K562 (cell line): ENCODE measurements around the gene NTRK2. TPM values are rescaled to one million over a fixed set of nuclear protein-coding genes. Genes with fewer than 3 reads are reported as not detected.

Source experiments
- ATAC-seq: fragments of 200-7000 bp; cut with Tn5 transposase; 3 replicates; pipeline ENCODE4 v1.9.1; 2020; ENCODE audit warnings: moderate library complexity
- BruUV-seq: library from RNA; stranded (reverse); fragments of 400-500 nt; replicated peaks from 2 replicates; lab custom pipeline; 2021; lab: Mats Ljungman, UMichigan
- CTCF ChIA-PET: fragments of 300-600 bp; formaldehyde crosslinking; extraction: SDS; loops from one replicate; lab custom pipeline; 2021; ENCODE audit warnings: low intra/inter-chr PET ratio; lab: Yijun Ruan, JAX
- POLR2A ChIA-PET: fragments of 300-600, 350-650 bp; sonication (Branson Sonifier 250); formaldehyde crosslinking; extraction: SDS; loops from one replicate; lab custom pipeline; 2021; ENCODE audit warnings: antibody characterized with exemption, inconsistent platforms; lab: Yijun Ruan, JAX
- DNase-seq, 4 experiments: peaks; one replicate each; pipeline versions ENCODE4 v3.0.0 to v3.0.0-alpha.2; 2011 to 2018; ENCODE audit warnings: low spot score in 3 of 4, mixed read lengths in 3 of 4; ENCODE audit errors: extremely low read depth in 1 of 4
- FAIRE-seq: peaks from 2 replicates; lab custom pipeline; 2011; peaks lifted over from hg19 to GRCh38; lab: Jason Lieb, UNC
- H2AFZ ChIP-seq: 2 replicates; pipeline ENCODE4 v1.6.0; 2011; ENCODE audit warnings: low read depth, low read length, control low read depth, inconsistent platforms
- H3K27ac ChIP-seq: fragments of 200-600 bp; 3 replicates; pipeline ENCODE4 v1.8.0; 2011; ENCODE audit warnings: low read depth, mild to moderate bottlenecking, control low read depth, inconsistent platforms, low read length, moderate library complexity, mixed read lengths; ENCODE audit errors: extremely low read depth
- H3K27me3 ChIP-seq, 2 experiments: fragments of 300-600 bp in 1 of 2; 2 replicates in 1 of 2; 3 replicates in 1 of 2; pipeline versions ENCODE4 v1.6.0 to v1.8.0; 2011; ENCODE audit warnings: inconsistent platforms in 2 of 2, low read length in 2 of 2, mild to moderate bottlenecking in 1 of 2, mixed read lengths in 1 of 2, moderate library complexity in 1 of 2; ENCODE audit not compliant: control insufficient read depth in 2 of 2, insufficient read depth in 2 of 2
- H3K36me3 ChIP-seq: fragments of 300-600 bp; 3 replicates; pipeline ENCODE4 v1.8.0; 2011; ENCODE audit warnings: mild to moderate bottlenecking, low read length, inconsistent platforms; ENCODE audit not compliant: control insufficient read depth, insufficient read depth
- H3K4me1 ChIP-seq, 2 experiments: fragments of 200-600 bp in 1 of 2; replicated peaks in 1 of 2; 2 replicates in 1 of 2; 3 replicates in 1 of 2; pipeline versions ENCODE4 v1.5.1 to v1.8.0; 2011; ENCODE audit warnings: inconsistent platforms in 2 of 2, low read length in 2 of 2, mild to moderate bottlenecking in 1 of 2, mixed read lengths in 1 of 2, moderate library complexity in 1 of 2; ENCODE audit not compliant: control insufficient read depth in 2 of 2, insufficient read depth in 2 of 2
- H3K4me2 ChIP-seq: 2 replicates; pipeline ENCODE4 v1.6.1; 2011; ENCODE audit warnings: low read length, control low read depth, inconsistent platforms, mixed read lengths; ENCODE audit not compliant: insufficient read depth
- H3K4me3 ChIP-seq: fragments of 200-600 bp; sonication (generic), shearing (Covaris generic); 2 replicates; pipeline ENCODE4 v1.5.1; 2016; ENCODE audit warnings: control low read depth, inconsistent platforms
- H3K79me2 ChIP-seq: fragments of 200-600 bp; 3 replicates; pipeline ENCODE4 v1.8.0; 2011; ENCODE audit warnings: low read length, inconsistent platforms; ENCODE audit not compliant: control insufficient read depth, insufficient read depth
- H3K9ac ChIP-seq, 2 experiments: 2 replicates each; pipeline versions ENCODE4 v1.6.0 to v1.6.1; 2011; ENCODE audit warnings: low read depth in 2 of 2, low read length in 2 of 2, control low read depth in 1 of 2, inconsistent platforms in 1 of 2, mild to moderate bottlenecking in 1 of 2, mixed read lengths in 1 of 2; ENCODE audit not compliant: insufficient read depth in 1 of 2
- H3K9me1 ChIP-seq: one replicate; pipeline ENCODE4 v1.6.0; 2011; ENCODE audit warnings: inconsistent platforms, mild to moderate bottlenecking, low read length, moderate library complexity; ENCODE audit not compliant: control insufficient read depth, insufficient read depth
- H3K9me3 ChIP-seq: replicated peaks from 2 replicates; pipeline ENCODE4 v1.5.1; 2011; ENCODE audit warnings: low read depth, low read length, inconsistent platforms; ENCODE audit not compliant: control insufficient read depth, insufficient read depth
- H4K20me1 ChIP-seq: replicated peaks from 2 replicates; pipeline ENCODE4 v1.6.1; 2011; ENCODE audit warnings: low read length, inconsistent platforms, mixed read lengths; ENCODE audit not compliant: control insufficient read depth, insufficient read depth
- COPS2 ChIP-seq: fragments of 450-650 bp; conservative IDR thresholded peaks from 2 replicates; pipeline ENCODE4 v1.6.1; 2016; ENCODE audit warnings: mild to moderate bottlenecking, moderate library complexity
- KAT2B ChIP-seq: IDR thresholded peaks from one replicate; pipeline ENCODE4 v1.6.1; 2012; ENCODE audit warnings: low read depth, mild to moderate bottlenecking, control low read depth, inconsistent platforms, low read length, moderate library complexity
- RFX5 ChIP-seq: IDR thresholded peaks from 2 replicates; pipeline ENCODE4 v1.6.1; 2011; ENCODE audit warnings: low read depth, mild to moderate bottlenecking, improper control_type of control experiment, low read length
- SPI1 ChIP-seq: IDR thresholded peaks from 2 replicates; pipeline ENCODE4 v1.6.1; 2011; ENCODE audit warnings: low read depth, low read length, control low read depth, borderline replicate concordance
- TBL1XR1 ChIP-seq, 2 experiments: IDR thresholded peaks; 2 replicates each; pipeline ENCODE4 v1.6.1; 2012; ENCODE audit warnings: improper control_type of control experiment in 2 of 2, low read length in 2 of 2, mild to moderate bottlenecking in 1 of 2
- THAP12 ChIP-seq: fragments of 250-450 bp; sonication (Bioruptor Pico); IDR thresholded peaks from 2 replicates; pipeline ENCODE4 v1.9.0; 2021; ENCODE audit warnings: mild to moderate bottlenecking, inconsistent platforms
- TSHZ1 ChIP-seq: fragments of 250-450 bp; sonication (Bioruptor Pico); IDR thresholded peaks from 2 replicates; pipeline ENCODE4 v1.4.0; 2020; ENCODE audit warnings: mild to moderate bottlenecking, moderate library complexity
- XRCC5 ChIP-seq: fragments of 200-400 bp; formaldehyde crosslinking; IDR thresholded peaks from 2 replicates; pipeline ENCODE4 v1.6.1; 2017; ENCODE audit warnings: low read depth, mild to moderate bottlenecking, low read length
- WGBS: fragments of 100-300 bp; shearing (Covaris generic); methylation state at CpG from one replicate; pipeline ENCODE4 v1.1.6; 2016; ENCODE audit warnings: low coverage, mixed read lengths; ENCODE audit not compliant: insufficient coverage; ENCODE audit errors: missing lambda C conversion rate; 5-methylcytosine and 5-hydroxymethylcytosine counted together
- in situ Hi-C: fragments of 300-500 bp; cut with MboI; formaldehyde crosslinking; loops from 4 replicates; pipeline ENCODE4 v1.15.0; 2018; ENCODE audit warnings: inconsistent platforms, mixed read lengths
- intact Hi-C: fragments of 100-400 bp; cut with micrococcal nuclease; formaldehyde crosslinking; loops from 2 replicates; pipeline ENCODE4 v1.14.2; 2022
- polyA plus RNA-seq, 8 experiments: library from polyadenylated mRNA; depleted of rRNA in 4 of 8; stranded (reverse) in 5 of 8; unstranded in 3 of 8; fragments of >200 nt; fragmentation: Nextera tagmentation in 2 of 8; fragmentation: Illumina TruSeq in 1 of 8; extraction: Ambion mirVana in 2 of 8; extraction: Trizol in 1 of 8; gene quantifications; 2 replicates each; pipeline versions ENCODE4 v1.2.1 to v1.2.3, GENCODE V29; 2011 to 2014; ENCODE audit warnings: inconsistent platforms in 1 of 8, missing spikeins in 1 of 8
- total RNA-seq, 7 experiments: library from RNA; depleted of rRNA in 6 of 7; stranded (reverse); fragments of >200 nt in 6 of 7; fragmentation: Illumina TruSeq in 2 of 7; extraction: Trizol in 2 of 7; gene quantifications; 2 replicates each; pipeline versions ENCODE4 v1.2.1 to v1.2.3, GENCODE V29; 2011 to 2021; ENCODE audit warnings: low replicate concordance in 1 of 7

The NTRK2 gene
- total and polyA plus RNA-seq, 9 of the 15 experiments (the other 6 are each of a cell fraction or from before 2014, with no cell fraction given) = not detected

GRCh38 chr9:84655447-84655846, 14.1 kb upstream of the NTRK2 start:
- FAIRE-seq (no peak), DNase-seq (no peak), ATAC-seq (no peak)
- in situ Hi-C loops (no loop called here), intact Hi-C loops (no loop called here)
- Histone ChIP-seq H3K4me3 (no peak overlapping the region), H3K79me2 (no peaks in the 10 kb centered on the region), H2AFZ (no peak overlapping the region), H3K9me1 (no peaks in the 10 kb centered on the region), H3K27me3 (no peaks in the 10 kb centered on the region), H4K20me1 (no peaks in the 10 kb centered on the region), H3K27ac (no peak overlapping the region), H3K9me3 (no peaks in the 10 kb centered on the region), H3K36me3 (no peaks in the 10 kb centered on the region), H3K4me2 (no peak overlapping the region), H3K9ac (no peak overlapping the region), H3K4me1 (no peaks in the 10 kb centered on the region)
- WGBS = 0% methylated on average over 4 of the region's 5 CpGs
- POLR2A ChIA-PET = no interaction called here
- TF ChIP-seq XRCC5 (no peak), COPS2 (no peak), RFX5 (no peak), SPI1 (no peak), TBL1XR1 (IDR thresholded peaks at IDR 0.05; ENCODE audit: low read length in 2 of 2) (no peak), THAP12 (CRISPR knock-in tag) (no peak), TSHZ1 (CRISPR knock-in tag) (no peak), KAT2B (no peak)
- no TSS peak for BruUV-seq
- CTCF ChIA-PET = no interaction called here
